ENCODE measurements around the gene WNT5A. TPM values are rescaled to one million over a fixed set of nuclear protein-coding genes. Genes with fewer than 3 reads are reported as not detected.

WNT5A gene
- polyA plus RNA-seq, 2 of the 4 experiments (the other 2 are of a cell fraction) = 0.10 to 1.1 TPM

DNA sequence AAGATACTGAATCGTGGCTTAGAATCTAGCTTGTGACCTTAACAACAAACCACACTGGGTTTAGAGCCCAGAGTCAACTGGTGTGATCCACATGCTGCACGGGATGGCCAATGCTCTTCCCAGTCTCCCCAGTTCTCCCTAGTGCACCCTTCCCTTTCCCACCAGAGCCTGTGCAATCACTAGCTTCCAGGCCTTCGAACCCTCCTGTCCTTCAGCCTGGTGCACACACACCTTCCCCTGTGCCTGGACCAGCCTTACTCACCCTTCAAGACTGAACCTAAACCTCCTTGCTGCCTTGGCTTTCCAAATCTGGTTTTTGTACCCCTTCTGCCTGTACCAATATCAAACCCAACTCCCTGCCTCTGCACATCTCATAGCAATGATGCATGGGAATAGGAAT is 43.8 kb downstream of the WNT5A start:
- Histone ChIP-seq H3K4me3 (no peak overlapping the region), H3K4me1 (no peaks in the 10 kb centered on the region), H3K4me2 (no peak overlapping the region), H3K9me3 (no peaks in the 10 kb centered on the region), H3K27ac (no peak overlapping the region)
- POLR2A ChIA-PET = no interaction called here
- FAIRE-seq = no peak
- WGBS (ENCODE audit: missing lambda C conversion rate) = 0% methylated on average over 2 of the region's 3 CpGs
- no peak for DNase-seq (ENCODE audit: low read depth in 1 of 2, low spot score in 1 of 2)
- TF ChIP-seq BHLHE40 (IDR thresholded peaks at IDR 0.05; ENCODE audit: low read depth, low read length) (no peak), CHD4 (IDR thresholded peaks at IDR 0.05; ENCODE audit: borderline replicate concordance) (no peak), TP53 (CRISPR knock-in tag; IDR thresholded peaks at IDR 0.05) (no peak), HEYL (CRISPR knock-in tag; IDR thresholded peaks at IDR 0.05) (no peak), CBX2 (IDR thresholded peaks at IDR 0.05; ENCODE audit: borderline replicate concordance, low read depth) (no peak), SMC3 (IDR thresholded peaks at IDR 0.05) (no peak), ZNF302 (CRISPR knock-in tag; IDR thresholded peaks at IDR 0.05) (no peak), POLR2AphosphoS2 (conservative IDR thresholded peaks at IDR 0.05; ENCODE audit: low read length) (no peak), RNF2 (IDR thresholded peaks at IDR 0.05; ENCODE audit: borderline replicate concordance, low read depth) (no peak), HOXB5 (CRISPR knock-in tag; IDR thresholded peaks at IDR 0.05) (no peak)
- TF ChIP-seq, protein P1, sequence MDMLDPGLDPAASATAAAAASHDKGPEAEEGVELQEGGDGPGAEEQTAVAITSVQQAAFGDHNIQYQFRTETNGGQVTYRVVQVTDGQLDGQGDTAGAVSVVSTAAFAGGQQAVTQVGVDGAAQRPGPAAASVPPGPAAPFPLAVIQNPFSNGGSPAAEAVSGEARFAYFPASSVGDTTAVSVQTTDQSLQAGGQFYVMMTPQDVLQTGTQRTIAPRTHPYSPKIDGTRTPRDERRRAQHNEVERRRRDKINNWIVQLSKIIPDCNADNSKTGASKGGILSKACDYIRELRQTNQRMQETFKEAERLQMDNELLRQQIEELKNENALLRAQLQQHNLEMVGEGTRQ (IDR thresholded peaks at IDR 0.05) = no peak
- TF ChIP-seq, protein P2, sequence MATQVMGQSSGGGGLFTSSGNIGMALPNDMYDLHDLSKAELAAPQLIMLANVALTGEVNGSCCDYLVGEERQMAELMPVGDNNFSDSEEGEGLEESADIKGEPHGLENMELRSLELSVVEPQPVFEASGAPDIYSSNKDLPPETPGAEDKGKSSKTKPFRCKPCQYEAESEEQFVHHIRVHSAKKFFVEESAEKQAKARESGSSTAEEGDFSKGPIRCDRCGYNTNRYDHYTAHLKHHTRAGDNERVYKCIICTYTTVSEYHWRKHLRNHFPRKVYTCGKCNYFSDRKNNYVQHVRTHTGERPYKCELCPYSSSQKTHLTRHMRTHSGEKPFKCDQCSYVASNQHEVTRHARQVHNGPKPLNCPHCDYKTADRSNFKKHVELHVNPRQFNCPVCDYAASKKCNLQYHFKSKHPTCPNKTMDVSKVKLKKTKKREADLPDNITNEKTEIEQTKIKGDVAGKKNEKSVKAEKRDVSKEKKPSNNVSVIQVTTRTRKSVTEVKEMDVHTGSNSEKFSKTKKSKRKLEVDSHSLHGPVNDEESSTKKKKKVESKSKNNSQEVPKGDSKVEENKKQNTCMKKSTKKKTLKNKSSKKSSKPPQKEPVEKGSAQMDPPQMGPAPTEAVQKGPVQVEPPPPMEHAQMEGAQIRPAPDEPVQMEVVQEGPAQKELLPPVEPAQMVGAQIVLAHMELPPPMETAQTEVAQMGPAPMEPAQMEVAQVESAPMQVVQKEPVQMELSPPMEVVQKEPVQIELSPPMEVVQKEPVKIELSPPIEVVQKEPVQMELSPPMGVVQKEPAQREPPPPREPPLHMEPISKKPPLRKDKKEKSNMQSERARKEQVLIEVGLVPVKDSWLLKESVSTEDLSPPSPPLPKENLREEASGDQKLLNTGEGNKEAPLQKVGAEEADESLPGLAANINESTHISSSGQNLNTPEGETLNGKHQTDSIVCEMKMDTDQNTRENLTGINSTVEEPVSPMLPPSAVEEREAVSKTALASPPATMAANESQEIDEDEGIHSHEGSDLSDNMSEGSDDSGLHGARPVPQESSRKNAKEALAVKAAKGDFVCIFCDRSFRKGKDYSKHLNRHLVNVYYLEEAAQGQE (IDR thresholded peaks at IDR 0.05) = no peak
- no peak for ATAC-seq
- CTCF ChIA-PET = no interaction called here

DNA sequence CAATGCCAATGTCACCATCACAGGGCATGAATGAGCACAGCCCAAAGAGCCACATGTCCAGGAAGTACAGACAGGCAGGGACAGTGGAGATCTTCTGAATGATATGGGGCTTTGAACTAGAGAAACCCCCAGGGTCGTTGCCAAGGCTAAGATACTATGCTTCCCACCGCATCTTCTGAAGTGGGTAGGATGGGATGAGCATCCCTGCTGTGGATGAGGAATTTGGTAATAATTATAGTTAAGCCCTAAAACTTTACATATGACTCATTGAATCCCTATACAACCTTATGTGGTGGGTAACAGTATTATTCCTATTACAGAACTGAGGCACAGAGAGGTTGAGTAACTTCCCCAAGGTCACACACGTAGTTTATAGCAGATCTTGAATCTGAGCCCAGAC is 44.2 kb downstream of the WNT5A start:
- H3K4me1 ChIP-seq = no peaks in the 10 kb centered on the region
- H3K27ac ChIP-seq = no peak overlapping the region
- ChIA-PET CTCF (no interaction called here), POLR2A (no interaction called here)
- WGBS (ENCODE audit: missing lambda C conversion rate) = 30% methylated on average over 3 of the region's 3 CpGs
- FAIRE-seq (no peak), DNase-seq (ENCODE audit: low read depth in 1 of 2, low spot score in 1 of 2) (no peak), ATAC-seq (no peak)
- TF ChIP-seq FOSB (CRISPR knock-in tag; IDR thresholded peaks at IDR 0.05) (no peak), CBX2 (IDR thresholded peaks at IDR 0.05; ENCODE audit: borderline replicate concordance, low read depth) (no peak), GATA3 (IDR thresholded peaks at IDR 0.05; ENCODE audit: borderline replicate concordance) (no peak), BHLHE40 (IDR thresholded peaks at IDR 0.05; ENCODE audit: low read depth, low read length) (no peak), NPAS2 (CRISPR knock-in tag; IDR thresholded peaks at IDR 0.05; ENCODE audit: borderline replicate concordance) (no peak), CHD4 (IDR thresholded peaks at IDR 0.05; ENCODE audit: borderline replicate concordance) (no peak), PHF8 (IDR thresholded peaks at IDR 0.05; ENCODE audit: borderline replicate concordance, low read depth) (no peak), RCOR1 (IDR thresholded peaks at IDR 0.05; ENCODE audit: low read depth, low read length) (no peak), JUN (IDR thresholded peaks at IDR 0.05) (no peak), ZSCAN20 (CRISPR knock-in tag; IDR thresholded peaks at IDR 0.05) (no peak), RARB (CRISPR knock-in tag; IDR thresholded peaks at IDR 0.05) (no peak), KDM5A (IDR thresholded peaks at IDR 0.05) (no peak), JUNB (IDR thresholded peaks at IDR 0.05) (no peak), FOSL2 (IDR thresholded peaks at IDR 0.05) (no peak), FOSL2 (CRISPR knock-in tag; IDR thresholded peaks at IDR 0.05) (no peak), EHMT2 (IDR thresholded peaks at IDR 0.05; ENCODE audit: low read depth) (no peak)
- TF ChIP-seq, protein P3, sequence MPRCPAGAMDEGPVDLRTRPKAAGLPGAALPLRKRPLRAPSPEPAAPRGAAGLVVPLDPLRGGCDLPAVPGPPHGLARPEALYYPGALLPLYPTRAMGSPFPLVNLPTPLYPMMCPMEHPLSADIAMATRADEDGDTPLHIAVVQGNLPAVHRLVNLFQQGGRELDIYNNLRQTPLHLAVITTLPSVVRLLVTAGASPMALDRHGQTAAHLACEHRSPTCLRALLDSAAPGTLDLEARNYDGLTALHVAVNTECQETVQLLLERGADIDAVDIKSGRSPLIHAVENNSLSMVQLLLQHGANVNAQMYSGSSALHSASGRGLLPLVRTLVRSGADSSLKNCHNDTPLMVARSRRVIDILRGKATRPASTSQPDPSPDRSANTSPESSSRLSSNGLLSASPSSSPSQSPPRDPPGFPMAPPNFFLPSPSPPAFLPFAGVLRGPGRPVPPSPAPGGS (IDR thresholded peaks at IDR 0.05) = no peak
- TF ChIP-seq, protein P4, sequence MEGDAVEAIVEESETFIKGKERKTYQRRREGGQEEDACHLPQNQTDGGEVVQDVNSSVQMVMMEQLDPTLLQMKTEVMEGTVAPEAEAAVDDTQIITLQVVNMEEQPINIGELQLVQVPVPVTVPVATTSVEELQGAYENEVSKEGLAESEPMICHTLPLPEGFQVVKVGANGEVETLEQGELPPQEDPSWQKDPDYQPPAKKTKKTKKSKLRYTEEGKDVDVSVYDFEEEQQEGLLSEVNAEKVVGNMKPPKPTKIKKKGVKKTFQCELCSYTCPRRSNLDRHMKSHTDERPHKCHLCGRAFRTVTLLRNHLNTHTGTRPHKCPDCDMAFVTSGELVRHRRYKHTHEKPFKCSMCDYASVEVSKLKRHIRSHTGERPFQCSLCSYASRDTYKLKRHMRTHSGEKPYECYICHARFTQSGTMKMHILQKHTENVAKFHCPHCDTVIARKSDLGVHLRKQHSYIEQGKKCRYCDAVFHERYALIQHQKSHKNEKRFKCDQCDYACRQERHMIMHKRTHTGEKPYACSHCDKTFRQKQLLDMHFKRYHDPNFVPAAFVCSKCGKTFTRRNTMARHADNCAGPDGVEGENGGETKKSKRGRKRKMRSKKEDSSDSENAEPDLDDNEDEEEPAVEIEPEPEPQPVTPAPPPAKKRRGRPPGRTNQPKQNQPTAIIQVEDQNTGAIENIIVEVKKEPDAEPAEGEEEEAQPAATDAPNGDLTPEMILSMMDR (IDR thresholded peaks at IDR 0.05) = no peak
- H3K9me3 ChIP-seq = no peaks in the 10 kb centered on the region
- H3K4me3 ChIP-seq = no peak overlapping the region
- H3K4me2 ChIP-seq = no peak overlapping the region
